ENCODE results near the gene MTHFR.
A peak's percentile ranks its signal among the peaks of the same experiment; 100 is the strongest.
"Not testable (repeated sequence)": the region's sequence is repeated elsewhere in the genome, so short reads cannot be mapped to it uniquely, and the experiment has no call there.

Gene MTHFR

GRCh38 chr1:11831945-11832725, 26.4 kb upstream of the MTHFR start:
- peak; percentile 92 for DNase-seq

- no peak for DNase-seq
Observed at GRCh38 chr1:11828511-11828910, 22.7 kb upstream of the MTHFR start.

GRCh38 chr1:11826946-11827345, 21.2 kb upstream of the MTHFR start:
- DNase-seq: no peak

- DNase-seq: no peak
Observed at GRCh38 chr1:11825131-11825530, 19.4 kb upstream of the MTHFR start.

GRCh38 chr1:11823366-11824137, 17.8 kb upstream of the MTHFR start:
- no peak for DNase-seq

- DNase-seq: no peak
Observed at GRCh38 chr1:11822091-11822490, 16.3 kb upstream of the MTHFR start.

GRCh38 chr1:11817192-11817591, 11.4 kb upstream of the MTHFR start:
- DNase-seq: no peak

- no peak for DNase-seq
Observed at GRCh38 chr1:11813021-11813420, 7.3 kb upstream of the MTHFR start.

- no peak for DNase-seq
Observed at GRCh38 chr1:11807133-11807532, 1.4 kb upstream of the MTHFR start.

GRCh38 chr1:11806307-11806936, 658 bp upstream of the MTHFR start:
- peak; percentile 31 for DNase-seq

- peak; percentile 85 for DNase-seq
Observed at GRCh38 chr1:11804666-11805421, 920 bp downstream of the MTHFR start.

- not testable (repeated sequence) for DNase-seq
Observed at GRCh38 chr1:11803924-11804665, 1.7 kb downstream of the MTHFR start.

GRCh38 chr1:11802973-11803885, 2.5 kb downstream of the MTHFR start:
- peak; percentile 94 for DNase-seq

- DNase-seq: no peak
Observed at GRCh38 chr1:11802616-11802972, 3.2 kb downstream of the MTHFR start.

GRCh38 chr1:11800756-11801433, 4.9 kb downstream of the MTHFR start:
- no peak for DNase-seq

- no peak for DNase-seq
Observed at GRCh38 chr1:11800391-11800755, 5.4 kb downstream of the MTHFR start.

GRCh38 chr1:11799896-11800295, 5.9 kb downstream of the MTHFR start:
- no peak for DNase-seq

GRCh38 chr1:11799099-11799498, 6.7 kb downstream of the MTHFR start:
- no peak for DNase-seq

- DNase-seq: no peak
Observed at GRCh38 chr1:11797525-11798216, 8.1 kb downstream of the MTHFR start.

Data from NCI-H69 (cell line).